SK-N-SH treated with all-trans-retinoic acid at 6 μM for 48 hours (cell line): ENCODE measurements around the gene SOX5.

Source experiments
- ARNTL ChIP-seq: fragments of 450-650 bp; formaldehyde crosslinking; IDR thresholded peaks from 2 replicates; pipeline ENCODE4 v1.5.0; 2020; ENCODE audit warnings: low read depth, mild to moderate bottlenecking, moderate library complexity, borderline replicate concordance
- BACH2 ChIP-seq: fragments of 250-450 bp; sonication (Bioruptor Pico); IDR thresholded peaks from 2 replicates; pipeline ENCODE4 v1.9.0; 2021; ENCODE audit warnings: mild to moderate bottlenecking, borderline replicate concordance
- CSRNP3 ChIP-seq: fragments of 250-450 bp; sonication (Bioruptor Pico); IDR thresholded peaks from 2 replicates; pipeline ENCODE4 v1.5.1; 2021; ENCODE audit warnings: mild to moderate bottlenecking, moderate library complexity
- GLIS3 ChIP-seq: fragments of 250-450 bp; sonication (Bioruptor Pico); IDR thresholded peaks from 2 replicates; pipeline ENCODE4 v1.5.0; 2020; ENCODE audit warnings: mild to moderate bottlenecking, moderate library complexity
- PATZ1 ChIP-seq: fragments of 250-450 bp; sonication (Bioruptor Pico); IDR thresholded peaks from 2 replicates; pipeline ENCODE4 v1.8.0; 2020; ENCODE audit warnings: mild to moderate bottlenecking, moderate library complexity, borderline replicate concordance
- RARB ChIP-seq: fragments of 250-450 bp; sonication (Bioruptor Pico); IDR thresholded peaks from 2 replicates; pipeline ENCODE4 v1.8.0; 2021; ENCODE audit warnings: mild to moderate bottlenecking, moderate library complexity
- SNAI2 ChIP-seq: fragments of 250-450 bp; sonication (Bioruptor Pico); IDR thresholded peaks from 2 replicates; pipeline ENCODE4 v1.5.0; 2020; ENCODE audit warnings: mild to moderate bottlenecking, moderate library complexity
- TCF4 ChIP-seq: fragments of 250-450 bp; sonication (Bioruptor Pico); IDR thresholded peaks from 2 replicates; pipeline ENCODE4 v1.8.0; 2021; ENCODE audit warnings: mild to moderate bottlenecking, moderate library complexity, borderline replicate concordance
- ZC3H10 ChIP-seq: fragments of 250-450 bp; sonication (Bioruptor Pico); IDR thresholded peaks from 2 replicates; pipeline ENCODE4 v1.5.1; 2021; ENCODE audit warnings: mild to moderate bottlenecking, moderate library complexity
- ZFP30 ChIP-seq: fragments of 450-650 bp; formaldehyde crosslinking; IDR thresholded peaks from 2 replicates; pipeline ENCODE4 v1.5.0; 2022; ENCODE audit warnings: mild to moderate bottlenecking, moderate library complexity
- ZNF8 ChIP-seq: fragments of 450-650 bp; formaldehyde crosslinking; IDR thresholded peaks from 2 replicates; pipeline ENCODE4 v1.5.0; 2020; ENCODE audit warnings: mild to moderate bottlenecking, moderate library complexity

- TF ChIP-seq TCF4 (CRISPR knock-in tag), result no peak
- no peak for TF ChIP-seq CSRNP3 (CRISPR knock-in tag)
- TF ChIP-seq ZC3H10 (CRISPR knock-in tag), result no peak
- TF ChIP-seq GLIS3 (CRISPR knock-in tag), result no peak
- TF ChIP-seq ZNF8, result no peak
- no peak for TF ChIP-seq ARNTL (CRISPR knock-in tag)
- no peak for TF ChIP-seq BACH2
- TF ChIP-seq PATZ1 (CRISPR knock-in tag), result no peak
- no peak for TF ChIP-seq ZFP30 (CRISPR knock-in tag)
- TF ChIP-seq SNAI2 (CRISPR knock-in tag), result no peak
- no peak for TF ChIP-seq RARB
These were observed 279.8 kb downstream of the SOX5 start for GRCh38 chr12:23669691-23670090.
